ENCODE results near the gene PRXL2C. TPM values are rescaled to one million over a fixed set of nuclear protein-coding genes. Genes with fewer than 3 reads are reported as not detected.

The PRXL2C gene
- polyA plus RNA-seq, 1 of the 3 experiments (the other 2 are of a cell fraction): 8.4 TPM

GRCh38 chr9:96688745-96689464 is 33.8 kb upstream of the PRXL2C start:
- no peak overlapping the region for H3K4me3 ChIP-seq (ENCODE audit: low read depth in 2 of 2, low read length in 1 of 2)

More at GRCh38 chr9:96688745-96689464, 33.8 kb upstream of the PRXL2C start:
- H3K27ac ChIP-seq (ENCODE audit: low read depth in 2 of 2, low read length in 1 of 2): no peak overlapping the region
- WGBS (ENCODE audit: low lambda C conversion rate): 70% methylated on average over 8 of the region's 8 CpGs
- H3K9me2 ChIP-seq: no peaks in the 10 kb centered on the region
- no peak overlapping the region for H3K4me2 ChIP-seq
- DNase-seq: no peak
- no peak overlapping the region for H2AFZ ChIP-seq (ENCODE audit: low read depth)
- H3K79me2 ChIP-seq (ENCODE audit: insufficient read depth): no peaks in the 10 kb centered on the region
- H3F3A ChIP-seq (replicated peaks; ENCODE audit: insufficient read depth): no peaks in the 10 kb centered on the region
- no peaks in the 10 kb centered on the region for H3K9me3 ChIP-seq
- no peak overlapping the region for H3K9ac ChIP-seq
- H3K36me3 ChIP-seq (replicated peaks in 1 of 2; ENCODE audit: control insufficient read depth in 1 of 2, insufficient read depth in 2 of 2, low read length in 1 of 2): no peaks in the 10 kb centered on the region
- ChIA-PET POLR2A (no interaction called here), CTCF (interaction anchor here (2.7 kb wide), 1 partner anchor 22 kb away, joined by 7 read pairs; no protein-coding TSS in a partner anchor)
- H3K4me1 ChIP-seq (ENCODE audit: control insufficient read depth in 1 of 2, insufficient read depth in 2 of 2, low read depth in 1 of 2, low read length in 1 of 2): no peaks in the 10 kb centered on the region
- H4K20me1 ChIP-seq (ENCODE audit: insufficient read depth): no peaks in the 10 kb centered on the region
- H3K27me3 ChIP-seq (ENCODE audit: insufficient read depth): no peaks in the 10 kb centered on the region
- TF ChIP-seq GATA2 (CRISPR knock-in tag; IDR thresholded peaks at IDR 0.05): no peak
- no peak for TF ChIP-seq SMC3 (IDR thresholded peaks at IDR 0.05; ENCODE audit: low read depth, low read length)
- TF ChIP-seq USF2 (IDR thresholded peaks at IDR 0.05; ENCODE audit: borderline replicate concordance, low read depth, low read length): no peak
- no peak for TF ChIP-seq NFIC (IDR thresholded peaks at IDR 0.05; ENCODE audit: borderline replicate concordance)
- TF ChIP-seq RAD21 (IDR thresholded peaks at IDR 0.05; ENCODE audit: low read length): no peak
- no peak for TF ChIP-seq CHD2 (IDR thresholded peaks at IDR 0.05; ENCODE audit: low read length, partially characterized antibody)
- TF ChIP-seq FOXM1 (IDR thresholded peaks at IDR 0.05; ENCODE audit: low read depth): no peak
- no peak for TF ChIP-seq NRF1 (IDR thresholded peaks at IDR 0.05; ENCODE audit: low read depth, low read length)
- TF ChIP-seq EP300 (IDR thresholded peaks at IDR 0.05; ENCODE audit: borderline replicate concordance in 1 of 2, low read depth in 1 of 2, low read length in 1 of 2): no peak
- no peak for TF ChIP-seq POLR2AphosphoS5 (IDR thresholded peaks at IDR 0.05; ENCODE audit: low read depth, low read length)
- no peak for TF ChIP-seq ZBTB33 (IDR thresholded peaks at IDR 0.05; ENCODE audit: borderline replicate concordance, low read depth)
- TF ChIP-seq MAX (IDR thresholded peaks at IDR 0.05; ENCODE audit: low read depth): no peak
- TF ChIP-seq MXI1 (IDR thresholded peaks at IDR 0.05; ENCODE audit: low read depth, low read length): no peak
- TF ChIP-seq FOXJ3 (CRISPR knock-in tag; IDR thresholded peaks at IDR 0.05): no peak
- TF ChIP-seq USF1 (IDR thresholded peaks at IDR 0.05; ENCODE audit: borderline replicate concordance, low read depth): no peak
- TF ChIP-seq EZH2phosphoT487 (IDR thresholded peaks at IDR 0.05; ENCODE audit: borderline replicate concordance, low read depth): no peak
- TF ChIP-seq JUND (IDR thresholded peaks at IDR 0.05): no peak
